Body of pancreas (tissue), 4 donors: ENCODE data around the gene ZNF76.

Experiments used
- CTCF ChIP-seq, 7 experiments: fragments of 450-650 bp in 4 of 7; fragments of 200-600 bp in 3 of 7; sonication (generic) in 3 of 7; IDR thresholded peaks; one replicate each; pipeline ENCODE4 v1.5.1; 2016 to 2019; ENCODE audit warnings: antibody characterized with exemption in 7 of 7
- POLR2A ChIP-seq, 3 donors: fragments of 450-650 bp; IDR thresholded peaks; one replicate each; pipeline ENCODE4 v1.6.1; 2016; ENCODE audit warnings: antibody characterized with exemption in 3 of 3, mild to moderate bottlenecking in 2 of 3

- no peak for TF ChIP-seq CTCF (IDR thresholded peaks at IDR 0.05)
- TF ChIP-seq POLR2A (IDR thresholded peaks at IDR 0.05): no peak
These were observed 6.3 kb upstream of the ZNF76 start for GRCh38 chr6:35253249-35253648.
